ENCODE results near the gene MATN4. TPM values are rescaled to one million over a fixed set of nuclear protein-coding genes. Genes with fewer than 3 reads are reported as not detected.

MATN4 gene, protein sequence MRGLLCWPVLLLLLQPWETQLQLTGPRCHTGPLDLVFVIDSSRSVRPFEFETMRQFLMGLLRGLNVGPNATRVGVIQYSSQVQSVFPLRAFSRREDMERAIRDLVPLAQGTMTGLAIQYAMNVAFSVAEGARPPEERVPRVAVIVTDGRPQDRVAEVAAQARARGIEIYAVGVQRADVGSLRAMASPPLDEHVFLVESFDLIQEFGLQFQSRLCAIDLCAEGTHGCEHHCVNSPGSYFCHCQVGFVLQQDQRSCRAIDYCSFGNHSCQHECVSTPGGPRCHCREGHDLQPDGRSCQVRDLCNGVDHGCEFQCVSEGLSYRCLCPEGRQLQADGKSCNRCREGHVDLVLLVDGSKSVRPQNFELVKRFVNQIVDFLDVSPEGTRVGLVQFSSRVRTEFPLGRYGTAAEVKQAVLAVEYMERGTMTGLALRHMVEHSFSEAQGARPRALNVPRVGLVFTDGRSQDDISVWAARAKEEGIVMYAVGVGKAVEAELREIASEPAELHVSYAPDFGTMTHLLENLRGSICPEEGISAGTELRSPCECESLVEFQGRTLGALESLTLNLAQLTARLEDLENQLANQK
- not detected in 2 replicates for total RNA-seq

DNA sequence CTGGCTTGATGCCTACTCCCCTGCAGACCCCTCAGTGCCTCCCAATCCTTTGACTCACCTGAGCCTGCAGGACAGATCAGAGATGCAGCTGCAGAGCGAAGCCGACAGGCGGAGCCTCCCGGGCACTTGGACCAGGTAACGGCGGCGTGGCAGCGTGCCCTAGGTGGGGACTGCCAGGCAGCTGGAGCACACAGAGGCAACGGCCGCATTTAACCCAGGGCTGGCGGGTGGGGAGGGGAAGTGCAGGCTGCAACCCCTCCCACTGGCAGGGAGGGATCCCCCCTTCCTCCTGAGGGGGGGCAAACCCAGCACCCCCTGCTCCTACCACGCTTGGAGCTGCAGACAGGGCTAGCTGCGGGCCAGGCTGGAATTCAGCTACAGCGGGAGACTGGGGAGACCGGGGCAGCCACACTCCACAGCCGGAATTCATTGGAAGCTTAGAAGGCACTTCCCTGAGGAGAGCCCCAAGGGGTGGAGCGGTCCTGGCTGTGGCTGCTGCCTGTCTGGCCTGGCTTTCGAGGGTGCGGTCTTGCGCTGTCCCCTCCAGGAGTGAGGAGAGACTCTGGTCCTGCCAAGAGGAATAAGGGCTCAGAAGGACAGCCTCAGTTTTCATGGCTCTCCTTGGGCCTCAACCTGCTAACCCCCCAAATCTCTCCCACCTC lies at the start of gene MATN4:
Gene MATN4, minus strand, starts transcription at position 183 of the 662 bp plus-strand sequence. CDS start 2,717 bp downstream, outside the sequence.
- no peaks in the 10 kb centered on the region for H3K9me3 Mint-ChIP-seq
- H3K4me3 Mint-ChIP-seq: no peak within 1 kb of the TSS
- DNase-seq: no peak
- H3K27me3 Mint-ChIP-seq: peaks cover 57% of the 10 kb centered on the region
- intact Hi-C loops (cut with micrococcal nuclease): no loop called here
- ChIA-PET CTCF (interaction anchor here (1.3 kb wide), 1 partner anchor 463 kb away, joined by 4 read pairs; no protein-coding TSS in a partner anchor), POLR2A (no interaction called here)
- no peak for ATAC-seq (ENCODE audit: low read depth)
- TF ChIP-seq, protein P1, sequence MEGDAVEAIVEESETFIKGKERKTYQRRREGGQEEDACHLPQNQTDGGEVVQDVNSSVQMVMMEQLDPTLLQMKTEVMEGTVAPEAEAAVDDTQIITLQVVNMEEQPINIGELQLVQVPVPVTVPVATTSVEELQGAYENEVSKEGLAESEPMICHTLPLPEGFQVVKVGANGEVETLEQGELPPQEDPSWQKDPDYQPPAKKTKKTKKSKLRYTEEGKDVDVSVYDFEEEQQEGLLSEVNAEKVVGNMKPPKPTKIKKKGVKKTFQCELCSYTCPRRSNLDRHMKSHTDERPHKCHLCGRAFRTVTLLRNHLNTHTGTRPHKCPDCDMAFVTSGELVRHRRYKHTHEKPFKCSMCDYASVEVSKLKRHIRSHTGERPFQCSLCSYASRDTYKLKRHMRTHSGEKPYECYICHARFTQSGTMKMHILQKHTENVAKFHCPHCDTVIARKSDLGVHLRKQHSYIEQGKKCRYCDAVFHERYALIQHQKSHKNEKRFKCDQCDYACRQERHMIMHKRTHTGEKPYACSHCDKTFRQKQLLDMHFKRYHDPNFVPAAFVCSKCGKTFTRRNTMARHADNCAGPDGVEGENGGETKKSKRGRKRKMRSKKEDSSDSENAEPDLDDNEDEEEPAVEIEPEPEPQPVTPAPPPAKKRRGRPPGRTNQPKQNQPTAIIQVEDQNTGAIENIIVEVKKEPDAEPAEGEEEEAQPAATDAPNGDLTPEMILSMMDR (IDR thresholded peaks at IDR 0.05): no peak
- peaks cover 10% of the 10 kb centered on the region for H3K4me1 Mint-ChIP-seq
- no peaks in the 10 kb centered on the region for H3K36me3 Mint-ChIP-seq (ENCODE audit: low read depth)
- H3K27ac Mint-ChIP-seq: no peak within 1 kb of the TSS

DNA sequence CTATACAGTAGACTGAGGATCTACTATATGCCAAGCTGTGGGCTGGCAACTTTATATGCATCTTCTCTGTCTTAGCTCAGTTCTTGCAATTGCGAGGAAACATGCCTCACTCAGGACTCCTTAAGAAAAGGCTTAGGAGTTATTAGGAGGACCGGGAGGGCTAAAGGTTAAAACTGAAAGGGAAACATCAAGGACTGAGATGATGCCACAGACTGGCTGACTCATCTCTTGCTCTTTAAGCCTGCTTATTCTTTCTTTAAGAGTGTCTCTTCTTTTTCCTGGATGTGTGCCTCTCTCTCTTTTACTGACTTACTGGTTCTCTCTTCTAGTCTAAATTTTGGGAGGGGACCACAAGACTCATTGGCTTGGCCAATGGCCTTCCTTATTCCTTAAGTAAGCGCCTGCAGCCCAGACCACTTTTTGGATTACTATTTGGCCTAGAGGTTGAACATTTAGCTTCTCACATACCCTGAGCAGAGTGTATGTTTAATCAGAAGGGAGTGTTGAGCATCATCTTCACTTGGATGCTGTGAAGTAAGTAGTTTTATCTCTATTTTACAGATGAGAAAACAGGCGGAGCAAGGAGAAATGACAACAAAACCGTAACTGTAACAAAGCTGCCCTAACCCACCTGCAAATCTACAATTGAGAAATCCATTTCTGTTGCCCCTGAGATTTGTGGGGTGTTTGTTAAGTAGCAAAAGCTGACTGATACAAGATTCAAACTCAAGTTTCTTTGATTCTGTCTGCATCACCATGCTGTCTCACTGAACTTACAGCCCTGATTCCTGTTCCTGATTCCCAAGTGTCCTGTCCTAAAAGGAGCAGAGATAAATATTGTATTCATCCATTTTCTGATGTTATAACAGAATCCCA lies 47.3 kb upstream of the MATN4 start:
- no peaks in the 10 kb centered on the region for H3K4me1 Mint-ChIP-seq
- DNase-seq (no peak), ATAC-seq (ENCODE audit: low read depth) (no peak)
- H3K27me3 Mint-ChIP-seq: no peaks in the 10 kb centered on the region
- no peaks in the 10 kb centered on the region for H3K9me3 Mint-ChIP-seq
- intact Hi-C loops (cut with micrococcal nuclease): no loop called here
- TF ChIP-seq, protein P1 (IDR thresholded peaks at IDR 0.05): no peak
- H3K36me3 Mint-ChIP-seq (ENCODE audit: low read depth): no peaks in the 10 kb centered on the region
- ChIA-PET POLR2A (no interaction called here), CTCF (interaction anchor here (1.0 kb wide), 1 partner anchor 80 kb away, joined by 3 read pairs; no protein-coding TSS in a partner anchor)
- H3K4me3 Mint-ChIP-seq: no peak overlapping the region
- H3K27ac Mint-ChIP-seq: no peak overlapping the region

DNA sequence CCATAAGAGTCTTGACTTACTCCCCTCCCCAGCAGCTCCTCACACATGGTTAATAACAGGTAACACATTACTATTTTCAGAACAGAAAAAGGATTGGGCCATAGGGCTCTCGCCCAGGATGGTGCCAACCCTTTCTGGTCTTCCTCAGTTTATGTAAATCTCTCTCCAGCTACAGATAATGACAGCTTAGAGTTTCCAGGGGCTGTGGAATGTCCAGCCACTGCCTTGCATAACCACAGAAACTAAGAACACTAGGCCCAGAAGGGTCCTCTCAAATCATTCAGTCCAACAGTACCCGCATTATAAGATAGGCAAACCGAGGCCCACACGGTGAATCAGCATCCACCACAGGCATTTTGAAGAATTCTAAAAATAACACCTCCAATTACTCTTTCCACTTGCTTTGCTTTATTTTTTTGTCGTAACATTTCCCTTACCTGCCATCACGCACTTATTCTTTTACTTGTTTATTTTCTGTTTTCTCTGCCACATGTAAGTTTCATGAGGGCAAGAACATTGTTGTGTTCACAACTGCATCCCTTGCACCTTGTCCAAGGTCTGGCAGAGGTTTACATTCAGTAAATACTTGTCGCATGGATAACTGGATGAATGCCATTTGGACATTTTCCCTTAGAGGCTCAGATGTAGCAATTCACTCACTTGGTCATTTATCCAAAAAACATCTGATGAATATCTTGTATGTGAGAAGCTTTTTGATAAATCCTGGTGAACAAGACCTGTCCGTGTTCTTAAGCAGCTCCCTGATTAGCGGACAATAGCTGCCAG lies 46.5 kb upstream of the MATN4 start:
- CTCF ChIA-PET: interaction anchor here (0.7 to 1.0 kb wide), 2 partner anchors 8 to 81 kb away, joined by 3 read pairs; no protein-coding TSS in a partner anchor
- POLR2A ChIA-PET: no interaction called here
- H3K36me3 Mint-ChIP-seq (ENCODE audit: low read depth): no peaks in the 10 kb centered on the region

DNA sequence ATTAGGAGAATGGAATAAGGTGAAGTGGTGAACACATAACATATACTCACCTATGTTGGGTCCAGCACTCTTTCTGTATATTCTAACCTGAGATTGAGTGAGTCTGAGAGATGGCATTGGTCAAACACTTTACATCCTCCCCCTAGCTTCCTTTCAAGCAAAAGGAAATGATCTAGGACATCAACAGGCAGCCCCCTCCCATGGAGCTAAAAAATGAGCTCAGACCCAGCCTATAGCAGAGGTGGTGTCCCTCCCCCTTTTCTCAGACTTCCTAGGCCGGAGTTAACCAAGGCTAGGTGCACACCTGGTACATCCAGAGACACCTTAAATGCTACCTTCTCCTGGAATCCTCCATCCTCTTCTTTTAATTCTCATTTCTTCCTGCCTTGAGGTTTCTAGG lies 45.6 kb upstream of the MATN4 start:
- H3K4me3 Mint-ChIP-seq: no peak overlapping the region

More for the DNA sequence above, 46.5 kb upstream of the MATN4 start:
- Mint-ChIP-seq H3K4me3 (no peak overlapping the region), H3K27ac (no peak overlapping the region), H3K27me3 (peaks cover 2% of the 10 kb centered on the region), H3K4me1 (no peaks in the 10 kb centered on the region), H3K9me3 (no peaks in the 10 kb centered on the region)
- TF ChIP-seq, protein P1 (IDR thresholded peaks at IDR 0.05): no peak
- DNase-seq: no peak
- ATAC-seq (ENCODE audit: low read depth): no peak
- intact Hi-C loops (cut with micrococcal nuclease): no loop called here

More for the DNA sequence above, 45.6 kb upstream of the MATN4 start:
- no peak for ATAC-seq (ENCODE audit: low read depth)
- TF ChIP-seq, protein P1 (IDR thresholded peaks at IDR 0.05): no peak
- H3K36me3 Mint-ChIP-seq (ENCODE audit: low read depth): no peaks in the 10 kb centered on the region
- DNase-seq: no peak
- peaks cover under 1% of the 10 kb centered on the region for H3K4me1 Mint-ChIP-seq
- CTCF ChIA-PET: interaction anchor here (0.7 kb wide), 1 partner anchor 9 kb away, joined by 3 read pairs; no protein-coding TSS in a partner anchor
- POLR2A ChIA-PET: no interaction called here
- intact Hi-C loops (cut with micrococcal nuclease): no loop called here
- no peaks in the 10 kb centered on the region for H3K9me3 Mint-ChIP-seq
- H3K27ac Mint-ChIP-seq: no peak overlapping the region
- peaks cover 2% of the 10 kb centered on the region for H3K27me3 Mint-ChIP-seq
